HCT116 (cell line): ENCODE data around the gene MARS1. TPM values are rescaled to one million over a fixed set of nuclear protein-coding genes. Genes with fewer than 3 reads are reported as not detected.

Source experiments
- ATAC-seq: fragments of 200-7000 bp; cut with Tn5 transposase; 2 replicates; pipeline ENCODE4 v1.9.1; 2020; ENCODE audit warnings: mild to moderate bottlenecking, moderate library complexity
- BruUV-seq: library from RNA; stranded (reverse); fragments of 400-500 nt; replicated peaks from 2 replicates; lab custom pipeline; 2021; lab: Mats Ljungman, UMichigan
- CTCF ChIA-PET: fragments of 300-600 bp; sonication (Branson Sonifier 250); formaldehyde crosslinking; loops from one replicate; lab custom pipeline; 2021; ENCODE audit warnings: antibody characterized with exemption; lab: Charles Lee
- POLR2A ChIA-PET: fragments of 300-600, 350-600 bp; sonication (Branson Sonifier 250); formaldehyde crosslinking; loops from one replicate; lab custom pipeline; 2021; ENCODE audit warnings: antibody characterized with exemption; lab: Charles Lee
- RAD21 ChIA-PET, 2 experiments: fragments of 300-600 bp; sonication (Branson Sonifier 250); formaldehyde crosslinking; loops; one replicate each; lab custom pipeline; 2023; ENCODE audit warnings: low total read pairs in 2 of 2; ENCODE audit not compliant: uncharacterized antibody in 2 of 2, unreplicated experiment in 2 of 2, low non-redundant PET in 1 of 2; lab: Charles Lee
- DNase-seq: peaks from one replicate; pipeline ENCODE4 v3.0.0-alpha.2; 2010; ENCODE audit warnings: low read depth, low spot score
- H2AFZ ChIP-seq: fragments of 200-600 bp; shearing (Covaris generic), sonication (generic); 2 replicates; pipeline ENCODE4 v1.6.1; 2017; ENCODE audit warnings: low read depth, mixed run types, mixed read lengths, antibody characterized with exemption, low read length; ENCODE audit not compliant: poor library complexity, severe bottlenecking
- H3K27ac ChIP-seq: 2 replicates; pipeline ENCODE4 v1.5.1; 2012; ENCODE audit warnings: low read depth, low read length
- H3K27me3 ChIP-seq: fragments of 200-600 bp; sonication (generic); 2 replicates; pipeline ENCODE4 v1.6.1; 2016; ENCODE audit warnings: mixed run types, low read length, mixed read lengths; ENCODE audit not compliant: insufficient read depth
- H3K36me3 ChIP-seq, 2 experiments: fragments of 200-500 bp in 1 of 2; fragments of 200-600 bp in 1 of 2; sonication (Bioruptor generic) in 1 of 2; sonication (generic) in 1 of 2; 2 replicates each; pipeline versions ENCODE4 v1.5.1 to v1.6.1; 2014 to 2016; ENCODE audit warnings: low read length in 2 of 2, inconsistent platforms in 1 of 2, mixed read lengths in 1 of 2, mixed run types in 1 of 2; ENCODE audit not compliant: insufficient read depth in 2 of 2, control insufficient read depth in 1 of 2
- H3K4me1 ChIP-seq, 2 experiments: fragments of 200-600 bp in 1 of 2; sonication (generic) in 1 of 2; 2 replicates each; pipeline versions ENCODE4 v1.5.1 to v1.6.1; 2012 to 2017; ENCODE audit warnings: low read length in 2 of 2, inconsistent platforms in 1 of 2, mild to moderate bottlenecking in 1 of 2, mixed read lengths in 1 of 2, mixed run types in 1 of 2, moderate library complexity in 1 of 2; ENCODE audit not compliant: insufficient read depth in 2 of 2, control insufficient read depth in 1 of 2
- H3K4me2 ChIP-seq: fragments of 200-600 bp; sonication (generic); 2 replicates; pipeline ENCODE4 v1.6.1; 2017; ENCODE audit warnings: mixed run types, low read length, mixed read lengths
- H3K4me3 ChIP-seq, 2 experiments: fragments of 200-600 bp in 1 of 2; sonication (generic) in 1 of 2; replicated peaks in 1 of 2; 2 replicates each; pipeline ENCODE4 v1.5.1; 2011 to 2016; ENCODE audit warnings: low read length in 2 of 2, control low read depth in 1 of 2, low read depth in 1 of 2, mild to moderate bottlenecking in 1 of 2, mixed read lengths in 1 of 2, mixed run types in 1 of 2
- H3K79me2 ChIP-seq: fragments of 200-600 bp; sonication (generic); 2 replicates; pipeline ENCODE4 v1.6.1; 2017; ENCODE audit warnings: mild to moderate bottlenecking, mixed run types, low read length, moderate library complexity, mixed read lengths; ENCODE audit not compliant: insufficient read depth
- H3K9ac ChIP-seq: fragments of 200-600 bp; sonication (generic); 2 replicates; pipeline ENCODE4 v1.6.1; 2016; ENCODE audit warnings: low read length, mixed read lengths
- H3K9me2 ChIP-seq: fragments of 200-600 bp; sonication (generic), shearing (Covaris generic); 2 replicates; pipeline ENCODE4 v1.6.1; 2017; ENCODE audit warnings: mixed run types, mild to moderate bottlenecking, moderate library complexity; ENCODE audit not compliant: insufficient read depth
- H3K9me3 ChIP-seq, 2 experiments: fragments of 200-500 bp in 1 of 2; fragments of 200-600 bp in 1 of 2; sonication (Bioruptor generic) in 1 of 2; sonication (generic) in 1 of 2; 2 replicates each; pipeline ENCODE4 v1.6.1; 2014 to 2017; ENCODE audit warnings: low read length in 2 of 2, mixed read lengths in 2 of 2, inconsistent platforms in 1 of 2, low read depth in 1 of 2, mild to moderate bottlenecking in 1 of 2, mixed run types in 1 of 2, moderate library complexity in 1 of 2; ENCODE audit not compliant: control insufficient read depth in 1 of 2, insufficient read depth in 1 of 2
- H4K20me1 ChIP-seq: fragments of 200-600 bp; sonication (generic), shearing (Covaris generic); 2 replicates; pipeline ENCODE4 v1.6.1; 2017; ENCODE audit warnings: mixed run types, mild to moderate bottlenecking, moderate library complexity; ENCODE audit not compliant: insufficient read depth
- ATF3 ChIP-seq: IDR thresholded peaks from 2 replicates; pipeline ENCODE4 v1.6.1; 2012
- EGR1 ChIP-seq: IDR thresholded peaks from 2 replicates; pipeline ENCODE4 v1.6.1; 2012; ENCODE audit warnings: low read depth
- EZH2phosphoT487 ChIP-seq: fragments of 200-600 bp; IDR thresholded peaks from 2 replicates; pipeline ENCODE4 v1.6.1; 2018; ENCODE audit warnings: antibody characterized with exemption, borderline replicate concordance
- JUND ChIP-seq: IDR thresholded peaks from 2 replicates; pipeline ENCODE4 v1.6.1; 2012
- POLR2A ChIP-seq: IDR thresholded peaks from 2 replicates; pipeline ENCODE4 v1.7.0; 2011; ENCODE audit warnings: borderline replicate concordance; ENCODE audit not compliant: insufficient read depth, insufficient read length; ENCODE audit errors: extremely low read depth
- RAD21 ChIP-seq: IDR thresholded peaks from 2 replicates; pipeline ENCODE4 v1.6.1; 2012; ENCODE audit warnings: low read depth, mild to moderate bottlenecking
- intact Hi-C: fragments of 100-400 bp; cut with micrococcal nuclease; formaldehyde crosslinking; loops from 2 replicates; pipeline ENCODE4 v1.10.0; 2022
- total RNA-seq: library from RNA; stranded (reverse); gene quantifications from one replicate; pipeline ENCODE4 v1.2.1, GENCODE V29; 2021; ENCODE audit not compliant: unreplicated experiment
- TF ChIP-seq, protein P1 (sequence below): IDR thresholded peaks from 2 replicates; pipeline ENCODE4 v1.6.1; 2012; ENCODE audit warnings: low read depth

MARS1 gene
- total RNA-seq, 1 experiment from 2014 or later: 344 TPM

- no peak for TF ChIP-seq POLR2A
Measured at GRCh38 chr12:57535764-57536596, 48.1 kb downstream of the MARS1 start (continued).

- DNase-seq: no peak
Measured at GRCh38 chr12:57536597-57536942, 48.7 kb downstream of the MARS1 start.

More at GRCh38 chr12:57536597-57536942, 48.7 kb downstream of the MARS1 start:
- no peak for ATAC-seq
- ChIA-PET POLR2A (no interaction called here), CTCF (no interaction called here), RAD21 (no interaction called here)
- H3K9me3 ChIP-seq: no peaks in the 10 kb centered on the region
- H3K36me3 ChIP-seq: peaks cover 19 to 25% of the 10 kb centered on the region in 2 experiments
- intact Hi-C loops: no loop called here
- H3K27ac ChIP-seq: no peak overlapping the region
- H3K4me3 ChIP-seq: no peak overlapping the region
- no peak overlapping the region for H3K4me2 ChIP-seq
- H3K9ac ChIP-seq: no peak overlapping the region
- no peaks in the 10 kb centered on the region for H3K4me1 ChIP-seq
- no peaks in the 10 kb centered on the region for H4K20me1 ChIP-seq
- H3K27me3 ChIP-seq: no peaks in the 10 kb centered on the region
- BruUV-seq: no TSS peak
- H3K79me2 ChIP-seq: no peaks in the 10 kb centered on the region
- no peak overlapping the region for H2AFZ ChIP-seq
- TF ChIP-seq RAD21 (no peak), ATF3 (no peak), JUND (no peak), EZH2phosphoT487 (no peak), EGR1 (no peak)
- TF ChIP-seq, protein P1, sequence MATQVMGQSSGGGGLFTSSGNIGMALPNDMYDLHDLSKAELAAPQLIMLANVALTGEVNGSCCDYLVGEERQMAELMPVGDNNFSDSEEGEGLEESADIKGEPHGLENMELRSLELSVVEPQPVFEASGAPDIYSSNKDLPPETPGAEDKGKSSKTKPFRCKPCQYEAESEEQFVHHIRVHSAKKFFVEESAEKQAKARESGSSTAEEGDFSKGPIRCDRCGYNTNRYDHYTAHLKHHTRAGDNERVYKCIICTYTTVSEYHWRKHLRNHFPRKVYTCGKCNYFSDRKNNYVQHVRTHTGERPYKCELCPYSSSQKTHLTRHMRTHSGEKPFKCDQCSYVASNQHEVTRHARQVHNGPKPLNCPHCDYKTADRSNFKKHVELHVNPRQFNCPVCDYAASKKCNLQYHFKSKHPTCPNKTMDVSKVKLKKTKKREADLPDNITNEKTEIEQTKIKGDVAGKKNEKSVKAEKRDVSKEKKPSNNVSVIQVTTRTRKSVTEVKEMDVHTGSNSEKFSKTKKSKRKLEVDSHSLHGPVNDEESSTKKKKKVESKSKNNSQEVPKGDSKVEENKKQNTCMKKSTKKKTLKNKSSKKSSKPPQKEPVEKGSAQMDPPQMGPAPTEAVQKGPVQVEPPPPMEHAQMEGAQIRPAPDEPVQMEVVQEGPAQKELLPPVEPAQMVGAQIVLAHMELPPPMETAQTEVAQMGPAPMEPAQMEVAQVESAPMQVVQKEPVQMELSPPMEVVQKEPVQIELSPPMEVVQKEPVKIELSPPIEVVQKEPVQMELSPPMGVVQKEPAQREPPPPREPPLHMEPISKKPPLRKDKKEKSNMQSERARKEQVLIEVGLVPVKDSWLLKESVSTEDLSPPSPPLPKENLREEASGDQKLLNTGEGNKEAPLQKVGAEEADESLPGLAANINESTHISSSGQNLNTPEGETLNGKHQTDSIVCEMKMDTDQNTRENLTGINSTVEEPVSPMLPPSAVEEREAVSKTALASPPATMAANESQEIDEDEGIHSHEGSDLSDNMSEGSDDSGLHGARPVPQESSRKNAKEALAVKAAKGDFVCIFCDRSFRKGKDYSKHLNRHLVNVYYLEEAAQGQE: no peak
- TF ChIP-seq, all 23 proteins: peak for 0
- H3K9me2 ChIP-seq: no peaks in the 10 kb centered on the region
